Adrenal gland (tissue), 12 donors: ENCODE results near the gene IMPG1. TPM values are rescaled to one million over a fixed set of nuclear protein-coding genes. Genes with fewer than 3 reads are reported as not detected.

ENCODE experiments used
- DNase-seq, 7 donors: peaks; one replicate each; pipeline ENCODE4 v3.0.0-alpha.2; 2019 to 2020
- H3K27ac ChIP-seq, 5 donors: fragments of 200-600 bp; sonication (generic) in 4 of 5; 1 replicate in 3 of 5; 2 replicates in 2 of 5; pipeline versions ENCODE4 v1.5.1 to v1.8.0; 2016 to 2020; ENCODE audit warnings: mild to moderate bottlenecking in 1 of 5
- H3K27me3 ChIP-seq: fragments of 200-600 bp; 2 replicates; pipeline ENCODE4 v1.8.0; 2021
- H3K36me3 ChIP-seq, 2 donors: fragments of 200-600 bp; replicated peaks in 1 of 2; 1 replicate in 1 of 2; 2 replicates in 1 of 2; pipeline versions ENCODE4 v1.5.1 to v1.8.0; 2018 to 2022
- H3K4me1 ChIP-seq, 2 donors: fragments of 200-600 bp; replicated peaks in 1 of 2; 1 replicate in 1 of 2; 2 replicates in 1 of 2; pipeline versions ENCODE4 v1.5.1 to v1.8.0; 2018 to 2021
- H3K4me3 ChIP-seq, 4 donors: fragments of 200-600 bp; sonication (generic) in 3 of 4; one replicate each; pipeline ENCODE4 v1.5.1; 2016 to 2018
- H3K9me3 ChIP-seq, 3 donors: fragments of 200-600 bp; sonication (generic) in 1 of 3; replicated peaks in 1 of 3; 1 replicate in 2 of 3; 2 replicates in 1 of 3; pipeline versions ENCODE4 v1.5.1 to v1.8.0; 2016 to 2021
- POLR2A ChIP-seq, 2 donors: fragments of 450-650 bp; IDR thresholded peaks; one replicate each; pipeline ENCODE4 v1.6.1; 2017; ENCODE audit warnings: antibody characterized with exemption in 2 of 2, mild to moderate bottlenecking in 2 of 2, moderate library complexity in 1 of 2
- WGBS, 4 donors: extraction: QIAGEN DNeasy Blood & Tissue Kit in 2 of 4; methylation state at CpG; one replicate each; pipeline versions ENCODE4 v1.1.5 to v1.1.7; 2013 to 2017; 5-methylcytosine and 5-hydroxymethylcytosine counted together
- intact Hi-C, 2 donors: fragments of 100-400 bp; cut with DNase I; formaldehyde crosslinking; loops; one replicate each; pipeline versions ENCODE4 v1.14.1 to v1.15.0; 2022 to 2023
- polyA plus RNA-seq, 3 donors: library from polyadenylated mRNA; stranded (reverse); fragments of 200-250 nt in 2 of 3; fragments of 350-450 nt in 1 of 3; fragmentation: Illumina TruSeq in 1 of 3; extraction: RNeasy Lipid Tissue Mini Kit (QIAGEN cat#74804) in 1 of 3; gene quantifications; one replicate each; pipeline ENCODE4 v1.2.3, GENCODE V29; 2013 to 2014
- small RNA-seq, 2 donors: library from RNA; depleted of rRNA; stranded (forward); fragments of <200 nt; gene quantifications; one replicate each; pipeline ENCODE3, GENCODE V24; 2016
- total RNA-seq, 9 donors: library from RNA; depleted of rRNA in 4 of 9; stranded (reverse); fragments of >200 nt in 4 of 9; fragments of 120-200 nt in 1 of 9; fragmentation: NEBNext Ultra II Directional in 1 of 9; extraction: Animal tissue kit (Norgen Biotek cat#: 25700) in 1 of 9; gene quantifications; one replicate each; pipeline versions ENCODE4 v1.1.0 to v1.2.4, GENCODE V29; 2013 to 2023
- TF ChIP-seq, protein P1 (sequence below), 6 experiments: fragments of 450-650 bp in 4 of 6; fragments of 200-600 bp in 2 of 6; sonication (generic) in 1 of 6; IDR thresholded peaks; 1 replicate in 5 of 6; 2 replicates in 1 of 6; pipeline versions ENCODE4 v1.5.1 to v1.8.0; 2016 to 2021; ENCODE audit warnings: antibody characterized with exemption in 6 of 6, mild to moderate bottlenecking in 2 of 6, moderate library complexity in 1 of 6
- donor health status: healthy with polysubstance abuse.
- donor health status: Bipolar disorder and iron deficiency.
- donor health status: DM: yes; HTN: yes; CAD: no.
- donor health status: DM: no; HTN: no; CAD: no.
- donor health status: DM: no; HTN: no; CAD: no.
- donor health status: DM: yes; HTN: yes; CAD: no.

The IMPG1 gene
- total and polyA plus RNA-seq, 12 donors: 0.06 TPM; not detected in 11

DNA sequence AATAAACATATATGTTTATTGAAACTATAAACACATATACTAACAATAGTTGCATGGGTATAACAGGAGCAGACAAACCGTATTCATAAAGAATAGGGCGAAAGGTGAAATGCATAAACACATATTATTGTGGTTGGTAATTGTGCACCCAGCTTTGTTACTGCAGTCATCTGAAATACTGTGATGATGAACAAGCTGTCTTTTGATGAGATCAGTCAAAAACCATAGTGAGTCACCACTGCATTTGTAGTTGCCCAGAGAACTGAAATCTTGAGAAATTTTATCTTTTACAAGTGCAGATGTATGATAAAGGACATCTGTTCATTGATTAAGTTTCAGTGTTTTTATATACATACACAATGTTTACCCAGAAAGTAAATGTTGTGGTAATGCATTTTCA lies 189.7 kb downstream of the IMPG1 start:
- Histone ChIP-seq H3K36me3 (no peaks in the 10 kb centered on the region), H3K27me3 (no peaks in the 10 kb centered on the region), H3K27ac (no peak overlapping the region), H3K9me3 (peaks cover 0 to 9% (median 0%) of the 10 kb centered on the region in 3 donors), H3K4me3 (no peak overlapping the region), H3K4me1 (peaks cover 0 to 5% of the 10 kb centered on the region in 2 donors)
- TF ChIP-seq, protein P1, sequence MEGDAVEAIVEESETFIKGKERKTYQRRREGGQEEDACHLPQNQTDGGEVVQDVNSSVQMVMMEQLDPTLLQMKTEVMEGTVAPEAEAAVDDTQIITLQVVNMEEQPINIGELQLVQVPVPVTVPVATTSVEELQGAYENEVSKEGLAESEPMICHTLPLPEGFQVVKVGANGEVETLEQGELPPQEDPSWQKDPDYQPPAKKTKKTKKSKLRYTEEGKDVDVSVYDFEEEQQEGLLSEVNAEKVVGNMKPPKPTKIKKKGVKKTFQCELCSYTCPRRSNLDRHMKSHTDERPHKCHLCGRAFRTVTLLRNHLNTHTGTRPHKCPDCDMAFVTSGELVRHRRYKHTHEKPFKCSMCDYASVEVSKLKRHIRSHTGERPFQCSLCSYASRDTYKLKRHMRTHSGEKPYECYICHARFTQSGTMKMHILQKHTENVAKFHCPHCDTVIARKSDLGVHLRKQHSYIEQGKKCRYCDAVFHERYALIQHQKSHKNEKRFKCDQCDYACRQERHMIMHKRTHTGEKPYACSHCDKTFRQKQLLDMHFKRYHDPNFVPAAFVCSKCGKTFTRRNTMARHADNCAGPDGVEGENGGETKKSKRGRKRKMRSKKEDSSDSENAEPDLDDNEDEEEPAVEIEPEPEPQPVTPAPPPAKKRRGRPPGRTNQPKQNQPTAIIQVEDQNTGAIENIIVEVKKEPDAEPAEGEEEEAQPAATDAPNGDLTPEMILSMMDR (IDR thresholded peaks at IDR 0.05): no peak
- TF ChIP-seq POLR2A (IDR thresholded peaks at IDR 0.05): no peak
- 72 to 95% (median 89%) methylated on average over 2 of the region's 2 CpGs for WGBS, 4 donors
- no peak for DNase-seq
- intact Hi-C loops: no loop called here

DNA sequence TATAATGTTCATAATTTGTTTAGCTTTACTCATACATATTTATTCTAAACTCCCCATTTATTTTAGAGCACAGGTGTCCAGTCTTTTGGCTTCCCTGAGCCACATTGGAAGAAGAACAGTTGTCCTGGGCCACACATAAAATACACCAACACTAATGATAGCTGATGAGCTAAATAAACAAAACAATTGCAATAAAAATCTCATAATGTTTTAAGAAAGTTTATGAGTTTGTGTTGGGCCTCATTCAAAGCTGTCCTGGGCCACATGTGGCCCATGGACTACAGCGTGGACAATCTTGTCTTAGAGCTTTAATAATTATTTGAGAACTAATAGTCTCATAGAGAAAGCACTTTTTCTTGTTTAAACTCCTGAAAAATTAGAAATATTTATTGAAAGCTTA lies 192.2 kb downstream of the IMPG1 start:
- intact Hi-C loops: no loop called here
- Histone ChIP-seq H3K4me3 (no peak overlapping the region), H3K27me3 (no peaks in the 10 kb centered on the region), H3K27ac (no peak overlapping the region), H3K9me3 (no peaks in the 10 kb centered on the region), H3K4me1 (peaks cover 0 to 5% of the 10 kb centered on the region in 2 donors), H3K36me3 (no peaks in the 10 kb centered on the region)
- TF ChIP-seq POLR2A (IDR thresholded peaks at IDR 0.05): no peak
- TF ChIP-seq, protein P1 (IDR thresholded peaks at IDR 0.05): no peak
- no peak for DNase-seq
- 90 to 100% (median 94%) methylated on average over 1 of the region's 1 CpG for WGBS, 4 donors

DNA sequence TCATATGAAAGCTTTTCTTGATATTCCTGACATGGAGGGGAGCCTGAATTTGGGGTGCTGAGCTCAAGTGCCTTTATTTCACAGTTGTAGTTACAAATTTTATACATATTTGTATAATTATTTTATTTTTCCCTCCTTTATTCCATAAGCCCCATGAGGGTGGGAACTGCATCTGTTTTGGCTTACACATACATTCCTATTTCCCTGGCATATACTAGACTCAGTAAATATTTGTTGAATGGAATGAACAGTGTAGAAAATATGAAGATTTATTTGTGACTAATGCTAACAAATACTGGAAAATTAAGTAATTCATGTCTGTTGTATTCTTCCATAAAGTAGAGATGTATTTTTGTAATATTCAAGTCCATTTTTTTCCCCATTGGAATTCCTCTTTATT lies 196.3 kb downstream of the IMPG1 start:
- Histone ChIP-seq H3K4me3 (no peak overlapping the region), H3K36me3 (no peaks in the 10 kb centered on the region), H3K4me1 (no peaks in the 10 kb centered on the region), H3K9me3 (no peaks in the 10 kb centered on the region), H3K27me3 (no peaks in the 10 kb centered on the region), H3K27ac (no peak overlapping the region)
- TF ChIP-seq POLR2A (IDR thresholded peaks at IDR 0.05): no peak
- TF ChIP-seq, protein P1 (IDR thresholded peaks at IDR 0.05): no peak
- intact Hi-C loops: no loop called here
- DNase-seq: no peak

DNA sequence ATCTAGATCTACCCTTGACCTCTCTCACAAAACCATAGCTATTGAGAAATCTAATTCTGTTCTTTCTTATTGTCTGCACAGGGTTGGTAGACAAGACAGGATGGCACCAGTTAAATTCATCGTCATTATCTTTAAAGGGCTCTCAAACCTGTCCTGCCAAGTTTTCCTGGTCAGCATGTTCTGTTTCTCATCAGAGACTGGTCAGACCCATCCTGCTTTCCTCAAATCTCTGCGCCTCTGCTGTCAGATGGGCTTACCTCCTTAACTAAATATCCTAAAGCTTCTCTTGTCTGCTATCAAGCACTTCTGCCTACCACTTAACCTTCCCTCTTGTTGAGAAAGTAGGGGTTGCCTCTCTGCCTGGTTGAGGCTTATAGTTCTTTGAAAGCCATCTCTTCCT lies 198.2 kb downstream of the IMPG1 start:
- DNase-seq: no peak
- intact Hi-C loops: no loop called here
- Histone ChIP-seq H3K36me3 (no peaks in the 10 kb centered on the region), H3K27me3 (no peaks in the 10 kb centered on the region), H3K4me3 (no peak overlapping the region), H3K4me1 (no peaks in the 10 kb centered on the region), H3K27ac (no peak overlapping the region), H3K9me3 (no peaks in the 10 kb centered on the region)
- no peak for TF ChIP-seq POLR2A (IDR thresholded peaks at IDR 0.05)
- TF ChIP-seq, protein P1 (IDR thresholded peaks at IDR 0.05): no peak
- 90 to 95% (median 91%) methylated on average over 2 of the region's 2 CpGs for WGBS, 4 donors

Small RNAs within 50 kb of the gene (small RNA-seq; reads per million reads assigned to genes)
- gene RF00019: 0 reads per million in 2 donors
- gene RNU6-248P: 0 reads per million in 2 donors
